GM10266 (cell line): ENCODE measurements around the gene FMO5.
"Not testable (repeated sequence)": the region's sequence is repeated elsewhere in the genome, so short reads cannot be mapped to it uniquely, and the experiment has no call there.

Source experiments
- DNase-seq: peaks from one replicate; pipeline ENCODE4 v3.0.0; 2012; ENCODE audit errors: extremely low spot score
- TF ChIP-seq, protein P1 (sequence below): IDR thresholded peaks from 2 replicates; pipeline ENCODE4 v1.5.1; 2012; ENCODE audit warnings: mild to moderate bottlenecking, low read depth; ENCODE audit not compliant: control insufficient read depth, insufficient read depth; ENCODE audit errors: missing control alignments

The FMO5 gene

DNA sequence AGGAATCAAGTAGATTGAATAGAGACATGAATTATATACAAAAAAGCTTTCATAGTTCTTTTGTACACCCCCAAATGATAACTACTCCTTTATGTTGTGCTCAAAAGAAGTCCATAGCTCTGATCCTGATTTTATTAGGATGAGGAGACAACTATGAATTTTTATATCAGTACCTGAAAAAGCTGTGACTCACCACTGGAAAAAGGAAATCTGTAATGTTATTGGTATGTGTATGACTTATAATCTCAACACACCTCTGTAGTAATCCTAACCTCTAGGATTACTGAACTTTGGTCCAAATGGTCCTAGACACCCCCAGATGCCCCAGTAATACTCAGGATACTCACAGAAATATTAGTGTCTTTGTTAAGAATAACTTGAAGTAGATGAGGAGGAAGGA, 63.0 kb downstream of the FMO5 start:
- TF ChIP-seq, protein P1, sequence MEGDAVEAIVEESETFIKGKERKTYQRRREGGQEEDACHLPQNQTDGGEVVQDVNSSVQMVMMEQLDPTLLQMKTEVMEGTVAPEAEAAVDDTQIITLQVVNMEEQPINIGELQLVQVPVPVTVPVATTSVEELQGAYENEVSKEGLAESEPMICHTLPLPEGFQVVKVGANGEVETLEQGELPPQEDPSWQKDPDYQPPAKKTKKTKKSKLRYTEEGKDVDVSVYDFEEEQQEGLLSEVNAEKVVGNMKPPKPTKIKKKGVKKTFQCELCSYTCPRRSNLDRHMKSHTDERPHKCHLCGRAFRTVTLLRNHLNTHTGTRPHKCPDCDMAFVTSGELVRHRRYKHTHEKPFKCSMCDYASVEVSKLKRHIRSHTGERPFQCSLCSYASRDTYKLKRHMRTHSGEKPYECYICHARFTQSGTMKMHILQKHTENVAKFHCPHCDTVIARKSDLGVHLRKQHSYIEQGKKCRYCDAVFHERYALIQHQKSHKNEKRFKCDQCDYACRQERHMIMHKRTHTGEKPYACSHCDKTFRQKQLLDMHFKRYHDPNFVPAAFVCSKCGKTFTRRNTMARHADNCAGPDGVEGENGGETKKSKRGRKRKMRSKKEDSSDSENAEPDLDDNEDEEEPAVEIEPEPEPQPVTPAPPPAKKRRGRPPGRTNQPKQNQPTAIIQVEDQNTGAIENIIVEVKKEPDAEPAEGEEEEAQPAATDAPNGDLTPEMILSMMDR, result no peak
- DNase-seq, result no peak

DNA sequence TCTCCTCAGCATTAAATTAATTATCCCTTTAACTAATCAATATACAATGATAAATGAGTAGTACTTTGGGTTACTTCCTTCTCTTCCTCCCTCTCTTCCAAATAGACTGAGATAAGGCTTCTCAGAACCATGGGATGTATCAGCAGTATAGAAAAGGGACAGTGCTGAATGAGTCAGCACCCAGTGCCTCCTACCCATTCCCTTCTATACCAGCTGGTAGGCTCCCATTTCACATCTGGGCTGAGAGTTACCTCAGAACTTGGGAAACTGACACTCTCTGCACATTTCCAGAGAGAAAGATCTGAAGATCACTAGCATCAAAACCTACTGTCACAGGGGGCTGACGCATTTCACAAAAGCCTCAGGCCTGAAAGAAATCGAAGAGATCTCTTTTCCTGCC, 68.0 kb downstream of the FMO5 start:
- not testable (repeated sequence) for DNase-seq

DNA sequence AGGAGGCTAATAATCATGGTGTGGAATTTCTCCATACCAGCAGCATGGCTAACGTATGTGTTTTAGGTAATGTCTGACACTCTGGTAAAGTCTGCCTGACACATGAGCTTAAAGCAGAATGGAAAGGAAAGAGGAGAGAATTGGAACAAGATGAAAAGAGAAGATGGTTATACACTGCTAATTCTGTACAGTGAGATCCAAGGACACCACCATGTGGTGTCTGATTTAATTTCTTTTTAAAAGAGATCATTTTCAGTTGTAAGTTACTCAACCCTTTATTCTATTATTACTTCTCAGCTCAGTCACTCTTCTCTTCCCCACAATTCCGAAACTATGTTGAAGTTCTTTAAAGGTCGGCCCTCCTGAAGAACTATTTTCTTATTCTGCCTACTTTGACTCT, 68.5 kb downstream of the FMO5 start:
- TF ChIP-seq, protein P1, result no peak

DNA sequence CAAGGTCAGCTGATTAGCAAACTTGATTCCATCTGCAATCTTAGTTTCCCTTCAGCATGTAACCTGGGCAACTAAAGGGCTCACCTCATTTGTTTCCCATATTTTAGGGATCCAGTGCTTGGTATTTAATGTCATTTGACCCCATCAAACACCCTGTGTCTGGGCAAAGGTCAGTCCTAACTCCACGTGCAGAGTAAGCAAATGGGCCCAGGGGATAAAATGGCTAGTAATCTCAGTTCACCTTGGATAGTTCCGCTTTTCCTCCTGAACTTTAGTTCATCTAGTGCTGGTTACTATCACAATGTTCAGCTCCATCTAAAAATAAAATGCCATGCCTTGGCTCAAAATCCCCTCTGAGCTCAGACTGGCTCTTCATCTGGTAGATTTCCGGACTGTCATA, 72.4 kb downstream of the FMO5 start:
- no peak for DNase-seq
- TF ChIP-seq, protein P1, result no peak

More for the DNA sequence above, 68.5 kb downstream of the FMO5 start:
- DNase-seq, result no peak

DNA sequence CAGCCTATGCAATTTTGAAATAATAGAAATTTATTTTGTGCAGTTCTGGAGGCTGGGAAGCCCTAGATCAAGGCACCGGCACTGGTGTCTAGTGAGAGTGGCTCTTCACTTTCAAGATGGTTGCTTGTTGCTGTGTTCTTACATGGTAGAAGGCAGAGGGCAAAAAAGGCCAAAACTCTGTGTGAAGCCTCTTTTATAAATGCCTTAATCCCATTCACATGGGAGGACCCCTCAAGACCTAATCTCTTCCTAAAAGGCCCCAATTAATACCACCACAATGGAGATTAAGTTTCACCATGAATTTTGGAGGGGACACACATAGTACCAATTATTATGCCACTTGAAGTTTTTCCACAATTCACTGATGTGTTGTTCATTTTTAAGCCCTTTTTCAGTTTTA, 73.9 kb downstream of the FMO5 start:
- DNase-seq, result no peak
- TF ChIP-seq, protein P1, result no peak

DNA sequence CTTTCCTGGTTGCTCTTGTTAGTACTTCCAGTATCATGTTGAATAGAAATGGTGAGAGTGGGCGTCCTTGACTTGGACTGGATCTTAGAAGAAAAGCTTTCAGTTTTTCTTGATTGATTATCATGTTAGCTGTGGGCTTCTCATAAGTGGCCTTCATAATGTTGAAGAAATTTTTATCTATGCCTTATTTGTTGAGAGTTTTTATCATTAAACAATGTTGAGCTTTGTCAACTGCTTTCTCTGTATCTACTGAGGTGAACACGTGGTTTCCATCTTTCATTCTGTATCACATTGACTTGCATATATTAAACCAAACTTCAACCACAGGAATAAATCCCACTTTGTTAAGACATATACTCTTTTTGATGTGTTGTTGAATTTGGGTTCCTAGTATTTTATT, 82.3 kb downstream of the FMO5 start:
- TF ChIP-seq, protein P1, result no peak
- DNase-seq, result no peak
